Liver (tissue), 9 donors: Measurements from ENCODE around the gene LRRC51. TPM values are rescaled to one million over a fixed set of nuclear protein-coding genes. Genes with fewer than 3 reads are reported as not detected.

Experiments
- DNase-seq: peaks from one replicate; pipeline ENCODE4 v3.0.0-alpha.2; 2017; ENCODE audit warnings: low spot score
- H3K27ac ChIP-seq, 2 donors: one replicate each; pipeline ENCODE4 v1.7.0; 2013; ENCODE audit warnings: inconsistent platforms in 2 of 2, low read length in 2 of 2, control low read depth in 1 of 2, low read depth in 1 of 2, mild to moderate bottlenecking in 1 of 2
- H3K27me3 ChIP-seq, 4 donors: one replicate each; pipeline versions ENCODE4 v1.6.1 to v1.7.0; 2013; ENCODE audit warnings: low read length in 3 of 4, inconsistent platforms in 1 of 4, mild to moderate bottlenecking in 1 of 4, moderate library complexity in 1 of 4; ENCODE audit not compliant: control insufficient read depth in 4 of 4, insufficient read depth in 4 of 4
- H3K36me3 ChIP-seq, 4 donors: one replicate each; pipeline versions ENCODE4 v1.6.1 to v1.7.0; 2013; ENCODE audit warnings: low read length in 3 of 4, mild to moderate bottlenecking in 3 of 4, low read depth in 1 of 4, moderate library complexity in 1 of 4; ENCODE audit not compliant: control insufficient read depth in 4 of 4, insufficient read depth in 3 of 4
- H3K4me1 ChIP-seq, 4 donors: one replicate each; pipeline versions ENCODE4 v1.6.1 to v1.7.0; 2013; ENCODE audit warnings: low read length in 3 of 4, mild to moderate bottlenecking in 3 of 4, moderate library complexity in 1 of 4; ENCODE audit not compliant: control insufficient read depth in 4 of 4, insufficient read depth in 4 of 4
- H3K4me3 ChIP-seq, 3 donors: one replicate each; pipeline versions ENCODE4 v1.6.1 to v1.7.0; 2013; ENCODE audit warnings: low read length in 3 of 3, control low read depth in 1 of 3, low read depth in 1 of 3, mild to moderate bottlenecking in 1 of 3
- H3K9ac ChIP-seq, 2 donors: one replicate each; pipeline ENCODE4 v1.7.0; 2013; ENCODE audit warnings: low read length in 2 of 2, mild to moderate bottlenecking in 2 of 2, moderate library complexity in 2 of 2, control low read depth in 1 of 2, low read depth in 1 of 2
- H3K9me3 ChIP-seq, 4 donors: one replicate each; pipeline versions ENCODE4 v1.6.1 to v1.7.0; 2013; ENCODE audit warnings: low read length in 3 of 4; ENCODE audit not compliant: control insufficient read depth in 4 of 4
- CTCF ChIP-seq: fragments of 150-350 bp; IDR thresholded peaks from 2 replicates; pipeline ENCODE4 v1.5.1; 2017; ENCODE audit warnings: improper control_type of control experiment, low read depth, low read length; ENCODE audit not compliant: missing input control
- EGR1 ChIP-seq, 2 donors: IDR thresholded peaks; 2 replicates each; pipeline ENCODE4 v1.6.1; 2016 to 2018; ENCODE audit warnings: antibody characterized with exemption in 2 of 2, low read depth in 2 of 2
- FOXA1 ChIP-seq: IDR thresholded peaks from 2 replicates; pipeline ENCODE4 v1.6.1; 2016; ENCODE audit warnings: antibody characterized with exemption
- FOXA2 ChIP-seq: IDR thresholded peaks from 2 replicates; pipeline ENCODE4 v1.6.1; 2016; ENCODE audit warnings: antibody characterized with exemption
- GABPA ChIP-seq, 2 donors: IDR thresholded peaks in 1 of 2; conservative IDR thresholded peaks in 1 of 2; 2 replicates each; pipeline ENCODE4 v1.6.1; 2016; ENCODE audit warnings: antibody characterized with exemption in 2 of 2, mild to moderate bottlenecking in 1 of 2, moderate library complexity in 1 of 2
- HNF4A ChIP-seq, 2 donors: conservative IDR thresholded peaks; 2 replicates each; pipeline ENCODE4 v1.6.1; 2016; ENCODE audit warnings: antibody characterized with exemption in 2 of 2, mild to moderate bottlenecking in 2 of 2
- HNF4G ChIP-seq: IDR thresholded peaks from 2 replicates; pipeline ENCODE4 v1.6.1; 2016; ENCODE audit warnings: antibody characterized with exemption
- JUND ChIP-seq, 2 donors: IDR thresholded peaks; 2 replicates each; pipeline ENCODE4 v1.6.1; 2016; ENCODE audit warnings: antibody characterized with exemption in 2 of 2
- MAX ChIP-seq: IDR thresholded peaks from 2 replicates; pipeline ENCODE4 v1.6.1; 2016; ENCODE audit warnings: antibody characterized with exemption
- NR2F2 ChIP-seq: IDR thresholded peaks from 2 replicates; pipeline ENCODE4 v1.6.1; 2016; ENCODE audit warnings: antibody characterized with exemption
- RAD21 ChIP-seq, 2 donors: IDR thresholded peaks; 2 replicates each; pipeline ENCODE4 v1.6.1; 2016; ENCODE audit warnings: antibody characterized with exemption in 2 of 2, mild to moderate bottlenecking in 2 of 2
- REST ChIP-seq: IDR thresholded peaks from 2 replicates; pipeline ENCODE4 v1.6.1; 2016; ENCODE audit warnings: antibody characterized with exemption, mild to moderate bottlenecking
- RXRA ChIP-seq, 2 donors: IDR thresholded peaks; 2 replicates each; pipeline ENCODE4 v1.6.1; 2017 to 2018; ENCODE audit warnings: antibody characterized with exemption in 2 of 2, mild to moderate bottlenecking in 1 of 2
- SP1 ChIP-seq: IDR thresholded peaks from 2 replicates; pipeline ENCODE4 v1.6.1; 2018; ENCODE audit warnings: antibody characterized with exemption, mild to moderate bottlenecking
- TAF1 ChIP-seq: conservative IDR thresholded peaks from 2 replicates; pipeline ENCODE4 v1.6.1; 2016; ENCODE audit warnings: antibody characterized with exemption, mild to moderate bottlenecking
- YY1 ChIP-seq: IDR thresholded peaks from 2 replicates; pipeline ENCODE4 v1.6.1; 2016; ENCODE audit warnings: antibody characterized with exemption, mild to moderate bottlenecking
- WGBS: extraction: QIAGEN DNeasy Blood & Tissue Kit; methylation state at CpG from one replicate; pipeline ENCODE4 v1.1.7; 2013; 5-methylcytosine and 5-hydroxymethylcytosine counted together
- polyA plus RNA-seq, 2 donors: library from polyadenylated mRNA; stranded (reverse) in 1 of 2; unstranded in 1 of 2; fragments of 200-250 nt in 1 of 2; fragments of >200 nt in 1 of 2; fragmentation: Nextera tagmentation in 1 of 2; extraction: Ambion mirVana in 1 of 2; gene quantifications; one replicate each; pipeline versions ENCODE4 v1.2.1 to v1.2.3, GENCODE V29; 2013 to 2015
- total RNA-seq, 2 donors: library from RNA; depleted of rRNA; stranded (reverse); fragments of >200 nt; gene quantifications; one replicate each; pipeline ENCODE4 v1.2.3, GENCODE V29; 2014
- TF ChIP-seq, protein P1 (sequence below): IDR thresholded peaks from 2 replicates; pipeline ENCODE4 v1.6.1; 2016; ENCODE audit warnings: antibody characterized with exemption
- TF ChIP-seq, protein P2 (sequence below): IDR thresholded peaks from 2 replicates; pipeline ENCODE4 v1.6.1; 2016; ENCODE audit warnings: antibody characterized with exemption
- donor health status: healthy.
- donor health status: healthy.
- donor health status: healthy.
- donor health status: healthy.
- donor health status: healthy.

The LRRC51 gene
- total and polyA plus RNA-seq, 4 donors = 1.9 to 3.7 (median 3.2) TPM

GRCh38 chr11:72114570-72114969 lies 33.9 kb downstream of the LRRC51 start (continued):
- TF ChIP-seq YY1 (no peak), FOXA2 (no peak), NR2F2 (no peak)

DNA sequence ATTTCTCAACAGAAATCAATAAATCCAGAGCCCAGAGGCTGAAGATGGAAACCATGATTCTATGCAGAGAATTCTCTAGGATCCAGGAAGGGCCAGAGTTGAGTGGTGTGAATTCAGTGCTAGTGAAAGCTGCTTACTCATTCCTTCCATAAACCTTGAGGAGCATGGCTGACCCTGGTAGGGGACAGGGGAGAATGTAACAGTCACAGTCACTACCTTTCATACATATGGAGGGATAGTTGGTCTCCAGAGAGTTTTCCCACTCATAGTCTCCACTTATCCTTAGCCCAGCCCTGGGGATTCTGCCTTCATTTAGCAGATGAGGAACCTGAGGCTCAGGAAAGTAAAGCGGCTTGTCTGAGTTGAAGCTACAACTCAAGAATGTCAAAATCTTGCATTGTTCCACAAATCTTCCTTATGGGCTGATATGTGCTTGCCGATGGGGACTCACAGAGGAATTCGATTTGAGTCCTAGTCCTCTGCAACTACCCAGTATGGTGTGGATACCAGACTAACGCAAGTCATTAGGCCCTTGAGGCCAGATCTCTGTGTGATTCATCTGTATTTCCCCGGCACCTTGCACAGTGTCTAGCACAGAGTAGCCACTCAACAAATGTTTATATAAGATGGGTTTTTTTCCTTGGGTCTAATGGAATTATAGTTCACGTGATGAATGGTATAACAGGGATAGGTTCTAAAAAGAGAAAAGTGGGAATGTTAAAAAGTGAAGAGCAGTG lies 35.5 kb downstream of the LRRC51 start:
- peaks cover 0 to 12% (median 7%) of the 10 kb centered on the region in 4 donors for H3K4me1 ChIP-seq
- 94% methylated on average over 6 of the region's 6 CpGs for WGBS
- H3K27me3 ChIP-seq = no peaks in the 10 kb centered on the region
- H3K9me3 ChIP-seq = no peaks in the 10 kb centered on the region
- no peak for DNase-seq
- no peak overlapping the region for H3K9ac ChIP-seq
- no peak overlapping the region for H3K4me3 ChIP-seq
- H3K27ac ChIP-seq = no peak overlapping the region
- TF ChIP-seq, protein P1, sequence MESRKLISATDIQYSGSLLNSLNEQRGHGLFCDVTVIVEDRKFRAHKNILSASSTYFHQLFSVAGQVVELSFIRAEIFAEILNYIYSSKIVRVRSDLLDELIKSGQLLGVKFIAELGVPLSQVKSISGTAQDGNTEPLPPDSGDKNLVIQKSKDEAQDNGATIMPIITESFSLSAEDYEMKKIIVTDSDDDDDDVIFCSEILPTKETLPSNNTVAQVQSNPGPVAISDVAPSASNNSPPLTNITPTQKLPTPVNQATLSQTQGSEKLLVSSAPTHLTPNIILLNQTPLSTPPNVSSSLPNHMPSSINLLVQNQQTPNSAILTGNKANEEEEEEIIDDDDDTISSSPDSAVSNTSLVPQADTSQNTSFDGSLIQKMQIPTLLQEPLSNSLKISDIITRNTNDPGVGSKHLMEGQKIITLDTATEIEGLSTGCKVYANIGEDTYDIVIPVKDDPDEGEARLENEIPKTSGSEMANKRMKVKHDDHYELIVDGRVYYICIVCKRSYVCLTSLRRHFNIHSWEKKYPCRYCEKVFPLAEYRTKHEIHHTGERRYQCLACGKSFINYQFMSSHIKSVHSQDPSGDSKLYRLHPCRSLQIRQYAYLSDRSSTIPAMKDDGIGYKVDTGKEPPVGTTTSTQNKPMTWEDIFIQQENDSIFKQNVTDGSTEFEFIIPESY = no peak
- TF ChIP-seq, protein P2, sequence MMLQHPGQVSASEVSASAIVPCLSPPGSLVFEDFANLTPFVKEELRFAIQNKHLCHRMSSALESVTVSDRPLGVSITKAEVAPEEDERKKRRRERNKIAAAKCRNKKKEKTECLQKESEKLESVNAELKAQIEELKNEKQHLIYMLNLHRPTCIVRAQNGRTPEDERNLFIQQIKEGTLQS = no peak
- TF ChIP-seq HNF4G (no peak), CTCF (no peak), RAD21 (IDR thresholded peaks at IDR 0.05) (no peak), JUND (IDR thresholded peaks at IDR 0.05) (no peak), MAX (no peak), RXRA (IDR thresholded peaks at IDR 0.05) (no peak), GABPA (IDR thresholded peaks at IDR 0.05 in 1 of 2, conservative IDR thresholded peaks at IDR 0.05 in 1 of 2) (no peak), FOXA1 (no peak), TAF1 (no peak), YY1 (no peak), FOXA2 (no peak), SP1 (no peak), HNF4A (conservative IDR thresholded peaks at IDR 0.05) (no peak), EGR1 (IDR thresholded peaks at IDR 0.05; ENCODE audit: low read depth in 2 of 2) (no peak)
- no peaks in the 10 kb centered on the region for H3K36me3 ChIP-seq

DNA sequence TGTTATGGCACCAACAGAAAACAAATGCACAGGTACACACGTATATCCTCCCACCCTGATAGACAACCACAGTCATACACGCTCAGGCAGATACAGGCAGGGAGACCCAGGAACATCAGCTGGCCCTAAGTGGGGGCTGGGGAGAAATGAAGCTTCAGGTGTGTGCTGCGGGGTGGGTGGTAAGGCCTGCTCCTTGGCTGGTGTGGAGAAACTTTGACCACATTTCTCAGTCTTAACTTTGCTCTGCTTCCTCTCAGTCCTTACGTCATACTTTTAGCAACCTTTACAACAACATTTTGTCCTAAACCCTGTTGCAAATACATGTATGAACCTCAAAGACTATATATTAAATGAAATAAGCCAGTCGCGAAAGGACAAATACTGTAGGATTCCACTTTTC lies 38.5 kb downstream of the LRRC51 start:
- H3K27ac ChIP-seq = no peak overlapping the region
- H3K27me3 ChIP-seq = no peaks in the 10 kb centered on the region
- H3K9ac ChIP-seq = no peak overlapping the region
- H3K4me1 ChIP-seq = no peaks in the 10 kb centered on the region
- no peak for DNase-seq
- no peaks in the 10 kb centered on the region for H3K36me3 ChIP-seq
- no peaks in the 10 kb centered on the region for H3K9me3 ChIP-seq
- 81% methylated on average over 6 of the region's 6 CpGs for WGBS
- H3K4me3 ChIP-seq = no peak overlapping the region
- no peak for TF ChIP-seq NR2F2
- TF ChIP-seq SP1 = no peak
- TF ChIP-seq GABPA (IDR thresholded peaks at IDR 0.05 in 1 of 2, conservative IDR thresholded peaks at IDR 0.05 in 1 of 2) = no peak
- TF ChIP-seq EGR1 (IDR thresholded peaks at IDR 0.05; ENCODE audit: low read depth in 2 of 2) = no peak
- no peak for TF ChIP-seq TAF1
- TF ChIP-seq FOXA2 = no peak
- TF ChIP-seq REST = no peak
- TF ChIP-seq HNF4G = no peak
- TF ChIP-seq HNF4A (conservative IDR thresholded peaks at IDR 0.05) = no peak
- TF ChIP-seq CTCF = no peak
